ENCODE data around the gene ATN1.

- TF ChIP-seq CTCF (IDR thresholded peaks at IDR 0.05 in 8 of 11, conservative IDR thresholded peaks at IDR 0.05 in 3 of 11) = no peak
- TF ChIP-seq POLR2AphosphoS5 (IDR thresholded peaks at IDR 0.05) = peak in 1 of 3 donors; percentile 6
Measured at GRCh38 chr12:6928022-6928702, 403 bp downstream of the ATN1 start.

Data from spleen (tissue), 7 donors.